Liver (tissue), 9 donors: Measurements from ENCODE around the gene ZDHHC4. TPM values are rescaled to one million over a fixed set of nuclear protein-coding genes. Genes with fewer than 3 reads are reported as not detected.

Experiments
- DNase-seq: peaks from one replicate; pipeline ENCODE4 v3.0.0-alpha.2; 2017; ENCODE audit warnings: low spot score
- H3K27ac ChIP-seq, 2 donors: one replicate each; pipeline ENCODE4 v1.7.0; 2013; ENCODE audit warnings: inconsistent platforms in 2 of 2, low read length in 2 of 2, control low read depth in 1 of 2, low read depth in 1 of 2, mild to moderate bottlenecking in 1 of 2
- H3K27me3 ChIP-seq, 4 donors: one replicate each; pipeline versions ENCODE4 v1.6.1 to v1.7.0; 2013; ENCODE audit warnings: low read length in 3 of 4, inconsistent platforms in 1 of 4, mild to moderate bottlenecking in 1 of 4, moderate library complexity in 1 of 4; ENCODE audit not compliant: control insufficient read depth in 4 of 4, insufficient read depth in 4 of 4
- H3K36me3 ChIP-seq, 4 donors: one replicate each; pipeline versions ENCODE4 v1.6.1 to v1.7.0; 2013; ENCODE audit warnings: low read length in 3 of 4, mild to moderate bottlenecking in 3 of 4, low read depth in 1 of 4, moderate library complexity in 1 of 4; ENCODE audit not compliant: control insufficient read depth in 4 of 4, insufficient read depth in 3 of 4
- H3K4me1 ChIP-seq, 4 donors: one replicate each; pipeline versions ENCODE4 v1.6.1 to v1.7.0; 2013; ENCODE audit warnings: low read length in 3 of 4, mild to moderate bottlenecking in 3 of 4, moderate library complexity in 1 of 4; ENCODE audit not compliant: control insufficient read depth in 4 of 4, insufficient read depth in 4 of 4
- H3K4me3 ChIP-seq, 3 donors: one replicate each; pipeline versions ENCODE4 v1.6.1 to v1.7.0; 2013; ENCODE audit warnings: low read length in 3 of 3, control low read depth in 1 of 3, low read depth in 1 of 3, mild to moderate bottlenecking in 1 of 3
- H3K9ac ChIP-seq, 2 donors: one replicate each; pipeline ENCODE4 v1.7.0; 2013; ENCODE audit warnings: low read length in 2 of 2, mild to moderate bottlenecking in 2 of 2, moderate library complexity in 2 of 2, control low read depth in 1 of 2, low read depth in 1 of 2
- H3K9me3 ChIP-seq, 4 donors: one replicate each; pipeline versions ENCODE4 v1.6.1 to v1.7.0; 2013; ENCODE audit warnings: low read length in 3 of 4; ENCODE audit not compliant: control insufficient read depth in 4 of 4
- EGR1 ChIP-seq, 2 donors: IDR thresholded peaks; 2 replicates each; pipeline ENCODE4 v1.6.1; 2016 to 2018; ENCODE audit warnings: antibody characterized with exemption in 2 of 2, low read depth in 2 of 2
- FOXA1 ChIP-seq: IDR thresholded peaks from 2 replicates; pipeline ENCODE4 v1.6.1; 2016; ENCODE audit warnings: antibody characterized with exemption
- FOXA2 ChIP-seq: IDR thresholded peaks from 2 replicates; pipeline ENCODE4 v1.6.1; 2016; ENCODE audit warnings: antibody characterized with exemption
- GABPA ChIP-seq, 2 donors: IDR thresholded peaks in 1 of 2; conservative IDR thresholded peaks in 1 of 2; 2 replicates each; pipeline ENCODE4 v1.6.1; 2016; ENCODE audit warnings: antibody characterized with exemption in 2 of 2, mild to moderate bottlenecking in 1 of 2, moderate library complexity in 1 of 2
- HNF4A ChIP-seq, 2 donors: conservative IDR thresholded peaks; 2 replicates each; pipeline ENCODE4 v1.6.1; 2016; ENCODE audit warnings: antibody characterized with exemption in 2 of 2, mild to moderate bottlenecking in 2 of 2
- HNF4G ChIP-seq: IDR thresholded peaks from 2 replicates; pipeline ENCODE4 v1.6.1; 2016; ENCODE audit warnings: antibody characterized with exemption
- JUND ChIP-seq, 2 donors: IDR thresholded peaks; 2 replicates each; pipeline ENCODE4 v1.6.1; 2016; ENCODE audit warnings: antibody characterized with exemption in 2 of 2
- MAX ChIP-seq: IDR thresholded peaks from 2 replicates; pipeline ENCODE4 v1.6.1; 2016; ENCODE audit warnings: antibody characterized with exemption
- NR2F2 ChIP-seq: IDR thresholded peaks from 2 replicates; pipeline ENCODE4 v1.6.1; 2016; ENCODE audit warnings: antibody characterized with exemption
- RAD21 ChIP-seq, 2 donors: IDR thresholded peaks; 2 replicates each; pipeline ENCODE4 v1.6.1; 2016; ENCODE audit warnings: antibody characterized with exemption in 2 of 2, mild to moderate bottlenecking in 2 of 2
- REST ChIP-seq: IDR thresholded peaks from 2 replicates; pipeline ENCODE4 v1.6.1; 2016; ENCODE audit warnings: antibody characterized with exemption, mild to moderate bottlenecking
- RXRA ChIP-seq, 2 donors: IDR thresholded peaks; 2 replicates each; pipeline ENCODE4 v1.6.1; 2017 to 2018; ENCODE audit warnings: antibody characterized with exemption in 2 of 2, mild to moderate bottlenecking in 1 of 2
- SP1 ChIP-seq: IDR thresholded peaks from 2 replicates; pipeline ENCODE4 v1.6.1; 2018; ENCODE audit warnings: antibody characterized with exemption, mild to moderate bottlenecking
- TAF1 ChIP-seq: conservative IDR thresholded peaks from 2 replicates; pipeline ENCODE4 v1.6.1; 2016; ENCODE audit warnings: antibody characterized with exemption, mild to moderate bottlenecking
- YY1 ChIP-seq: IDR thresholded peaks from 2 replicates; pipeline ENCODE4 v1.6.1; 2016; ENCODE audit warnings: antibody characterized with exemption, mild to moderate bottlenecking
- ZBTB33 ChIP-seq: IDR thresholded peaks from 2 replicates; pipeline ENCODE4 v1.6.1; 2016; ENCODE audit warnings: antibody characterized with exemption
- WGBS: extraction: QIAGEN DNeasy Blood & Tissue Kit; methylation state at CpG from one replicate; pipeline ENCODE4 v1.1.7; 2013; 5-methylcytosine and 5-hydroxymethylcytosine counted together
- polyA plus RNA-seq, 2 donors: library from polyadenylated mRNA; stranded (reverse) in 1 of 2; unstranded in 1 of 2; fragments of 200-250 nt in 1 of 2; fragments of >200 nt in 1 of 2; fragmentation: Nextera tagmentation in 1 of 2; extraction: Ambion mirVana in 1 of 2; gene quantifications; one replicate each; pipeline versions ENCODE4 v1.2.1 to v1.2.3, GENCODE V29; 2013 to 2015
- total RNA-seq, 2 donors: library from RNA; depleted of rRNA; stranded (reverse); fragments of >200 nt; gene quantifications; one replicate each; pipeline ENCODE4 v1.2.3, GENCODE V29; 2014
- TF ChIP-seq, protein P1 (sequence below): fragments of 150-350 bp; IDR thresholded peaks from 2 replicates; pipeline ENCODE4 v1.5.1; 2017; ENCODE audit warnings: improper control_type of control experiment, low read depth, low read length; ENCODE audit not compliant: missing input control
- TF ChIP-seq, protein P2 (sequence below): IDR thresholded peaks from 2 replicates; pipeline ENCODE4 v1.6.1; 2016; ENCODE audit warnings: antibody characterized with exemption
- donor health status: healthy.
- donor health status: healthy.
- donor health status: healthy.
- donor health status: healthy.
- donor health status: healthy.

The ZDHHC4 gene
- total and polyA plus RNA-seq, 4 donors, result 32.1 to 46.8 (median 34.9) TPM

- Histone ChIP-seq H3K4me3 (no peak overlapping the region), H3K4me1 (no peaks in the 10 kb centered on the region), H3K27me3 (no peaks in the 10 kb centered on the region), H3K9ac (no peak overlapping the region), H3K27ac (no peak overlapping the region), H3K9me3 (no peaks in the 10 kb centered on the region), H3K36me3 (peaks cover 2 to 23% (median 7%) of the 10 kb centered on the region in 4 donors)
- no peak for DNase-seq
- WGBS, result 96% methylated on average over 38 of the region's 38 CpGs
- TF ChIP-seq REST (no peak), YY1 (no peak), GABPA (IDR thresholded peaks at IDR 0.05 in 1 of 2, conservative IDR thresholded peaks at IDR 0.05 in 1 of 2) (no peak), HNF4A (conservative IDR thresholded peaks at IDR 0.05) (no peak), RXRA (IDR thresholded peaks at IDR 0.05) (no peak), RAD21 (IDR thresholded peaks at IDR 0.05) (no peak), NR2F2 (no peak), FOXA2 (no peak), TAF1 (no peak), SP1 (no peak), HNF4G (no peak), MAX (no peak), JUND (IDR thresholded peaks at IDR 0.05) (no peak), FOXA1 (no peak), EGR1 (IDR thresholded peaks at IDR 0.05; ENCODE audit: low read depth in 2 of 2) (no peak), ZBTB33 (no peak)
- TF ChIP-seq, protein P1, sequence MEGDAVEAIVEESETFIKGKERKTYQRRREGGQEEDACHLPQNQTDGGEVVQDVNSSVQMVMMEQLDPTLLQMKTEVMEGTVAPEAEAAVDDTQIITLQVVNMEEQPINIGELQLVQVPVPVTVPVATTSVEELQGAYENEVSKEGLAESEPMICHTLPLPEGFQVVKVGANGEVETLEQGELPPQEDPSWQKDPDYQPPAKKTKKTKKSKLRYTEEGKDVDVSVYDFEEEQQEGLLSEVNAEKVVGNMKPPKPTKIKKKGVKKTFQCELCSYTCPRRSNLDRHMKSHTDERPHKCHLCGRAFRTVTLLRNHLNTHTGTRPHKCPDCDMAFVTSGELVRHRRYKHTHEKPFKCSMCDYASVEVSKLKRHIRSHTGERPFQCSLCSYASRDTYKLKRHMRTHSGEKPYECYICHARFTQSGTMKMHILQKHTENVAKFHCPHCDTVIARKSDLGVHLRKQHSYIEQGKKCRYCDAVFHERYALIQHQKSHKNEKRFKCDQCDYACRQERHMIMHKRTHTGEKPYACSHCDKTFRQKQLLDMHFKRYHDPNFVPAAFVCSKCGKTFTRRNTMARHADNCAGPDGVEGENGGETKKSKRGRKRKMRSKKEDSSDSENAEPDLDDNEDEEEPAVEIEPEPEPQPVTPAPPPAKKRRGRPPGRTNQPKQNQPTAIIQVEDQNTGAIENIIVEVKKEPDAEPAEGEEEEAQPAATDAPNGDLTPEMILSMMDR, result no peak
- TF ChIP-seq, protein P2, sequence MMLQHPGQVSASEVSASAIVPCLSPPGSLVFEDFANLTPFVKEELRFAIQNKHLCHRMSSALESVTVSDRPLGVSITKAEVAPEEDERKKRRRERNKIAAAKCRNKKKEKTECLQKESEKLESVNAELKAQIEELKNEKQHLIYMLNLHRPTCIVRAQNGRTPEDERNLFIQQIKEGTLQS, result no peak
These were observed 30.4 kb downstream of the ZDHHC4 start for GRCh38 chr7:6607651-6608051.
